ENCODE measurements around the gene PRDM16.

DNA sequence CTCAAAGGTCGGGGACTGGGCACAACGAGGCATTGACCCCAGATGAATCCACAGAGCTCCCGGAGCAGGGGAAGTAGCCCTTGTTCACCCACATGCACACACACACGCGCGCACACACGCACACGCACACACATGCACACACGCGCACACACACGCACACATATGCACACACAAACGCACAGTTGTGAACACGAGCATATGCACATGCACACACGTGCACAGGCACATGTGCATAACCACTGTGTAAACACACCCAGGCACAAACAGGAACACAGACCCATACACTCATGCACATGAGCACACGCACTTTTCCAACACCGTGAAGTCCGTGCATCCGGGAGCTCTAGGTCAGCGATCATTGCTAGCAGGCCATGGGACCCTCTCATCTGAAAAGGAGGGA lies 208.6 kb downstream of the PRDM16 start:
- TF ChIP-seq, protein P1, sequence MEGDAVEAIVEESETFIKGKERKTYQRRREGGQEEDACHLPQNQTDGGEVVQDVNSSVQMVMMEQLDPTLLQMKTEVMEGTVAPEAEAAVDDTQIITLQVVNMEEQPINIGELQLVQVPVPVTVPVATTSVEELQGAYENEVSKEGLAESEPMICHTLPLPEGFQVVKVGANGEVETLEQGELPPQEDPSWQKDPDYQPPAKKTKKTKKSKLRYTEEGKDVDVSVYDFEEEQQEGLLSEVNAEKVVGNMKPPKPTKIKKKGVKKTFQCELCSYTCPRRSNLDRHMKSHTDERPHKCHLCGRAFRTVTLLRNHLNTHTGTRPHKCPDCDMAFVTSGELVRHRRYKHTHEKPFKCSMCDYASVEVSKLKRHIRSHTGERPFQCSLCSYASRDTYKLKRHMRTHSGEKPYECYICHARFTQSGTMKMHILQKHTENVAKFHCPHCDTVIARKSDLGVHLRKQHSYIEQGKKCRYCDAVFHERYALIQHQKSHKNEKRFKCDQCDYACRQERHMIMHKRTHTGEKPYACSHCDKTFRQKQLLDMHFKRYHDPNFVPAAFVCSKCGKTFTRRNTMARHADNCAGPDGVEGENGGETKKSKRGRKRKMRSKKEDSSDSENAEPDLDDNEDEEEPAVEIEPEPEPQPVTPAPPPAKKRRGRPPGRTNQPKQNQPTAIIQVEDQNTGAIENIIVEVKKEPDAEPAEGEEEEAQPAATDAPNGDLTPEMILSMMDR (IDR thresholded peaks at IDR 0.05), result no peak
- no peak for TF ChIP-seq POLR2AphosphoS5 (IDR thresholded peaks at IDR 0.05; ENCODE audit: low read depth, low read length)
